Ureter (tissue), 1 donor: ENCODE results near the gene MCMBP. TPM values are rescaled to one million over a fixed set of nuclear protein-coding genes. Genes with fewer than 3 reads are reported as not detected.
"Not testable (repeated sequence)": the region's sequence is repeated elsewhere in the genome, so short reads cannot be mapped to it uniquely, and the experiment has no call there.

Experiments used
- DNase-seq: peaks from one replicate; pipeline ENCODE4 v3.0.0-alpha.2; 2020; ENCODE audit warnings: low spot score
- total RNA-seq: library from RNA; stranded (reverse); gene quantifications from one replicate; pipeline ENCODE4 v1.2.4, GENCODE V29; 2023
- donor health status: DM: yes; HTN: yes; CAD: no.

MCMBP gene
- total RNA-seq, 1 donor from 2014 or later, result 48.9 TPM

- no peak for DNase-seq
Observed at GRCh38 chr10:119829429-119829828, 43.2 kb downstream of the MCMBP start.

GRCh38 chr10:119827430-119827829 lies 45.2 kb downstream of the MCMBP start:
- DNase-seq, result no peak

DNA sequence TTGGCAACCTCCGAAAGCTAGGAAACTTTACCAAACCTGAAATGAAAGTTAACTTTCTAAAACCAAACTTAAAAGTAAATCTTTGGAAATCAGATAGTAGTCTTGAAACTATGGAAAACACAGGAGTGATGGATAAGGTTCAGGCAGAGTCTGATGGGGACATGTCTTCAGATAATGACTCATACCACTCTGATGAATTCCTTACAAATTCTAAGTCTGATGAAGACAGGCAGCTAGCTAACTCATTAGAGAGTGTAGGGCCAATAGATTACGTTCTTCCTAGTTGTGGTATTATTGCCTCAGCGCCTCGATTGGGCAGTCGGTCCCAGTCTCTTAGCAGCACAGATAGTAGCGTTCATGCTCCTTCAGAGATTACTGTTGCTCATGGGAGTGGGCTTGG lies 45.9 kb downstream of the MCMBP start:
- DNase-seq, result no peak

DNA sequence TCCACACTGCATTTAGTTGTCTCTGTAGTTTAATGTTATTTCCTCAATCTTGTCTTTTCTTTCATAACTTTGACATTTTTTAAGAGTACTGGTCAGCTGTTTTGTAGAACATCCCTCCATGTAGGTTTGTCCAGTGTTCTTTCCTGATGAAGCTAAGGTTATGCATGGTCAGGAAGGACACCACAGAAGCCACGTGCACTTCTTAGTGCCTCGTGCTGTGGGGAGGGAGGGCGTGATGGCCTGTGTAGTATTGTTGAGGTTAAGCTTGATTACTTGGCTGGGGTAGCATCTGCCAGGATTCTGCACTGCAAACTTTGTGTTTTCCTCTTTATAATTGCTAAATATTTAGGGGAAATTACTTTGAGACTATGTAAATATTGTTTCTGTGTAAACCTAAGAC lies 48.3 kb downstream of the MCMBP start:
- DNase-seq, result no peak

DNA sequence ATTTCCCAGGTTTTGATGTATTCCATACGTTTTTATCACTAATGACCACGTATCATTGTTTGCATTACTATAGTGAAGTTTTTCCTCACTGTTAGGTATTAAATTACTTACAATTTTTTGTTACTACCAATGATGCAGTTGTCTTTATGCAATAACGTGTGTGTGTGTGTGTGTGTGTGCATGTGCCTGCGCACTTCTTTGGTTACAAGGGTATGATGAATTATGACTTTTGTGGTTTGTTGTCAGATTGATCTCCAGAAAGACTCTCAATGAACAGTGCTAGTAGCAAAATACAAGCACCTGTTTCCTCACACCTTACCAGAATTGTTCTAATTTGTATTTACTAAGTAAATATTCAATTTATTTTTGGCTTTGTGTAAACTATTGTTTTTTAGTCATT lies 51.5 kb downstream of the MCMBP start:
- no peak for DNase-seq

DNA sequence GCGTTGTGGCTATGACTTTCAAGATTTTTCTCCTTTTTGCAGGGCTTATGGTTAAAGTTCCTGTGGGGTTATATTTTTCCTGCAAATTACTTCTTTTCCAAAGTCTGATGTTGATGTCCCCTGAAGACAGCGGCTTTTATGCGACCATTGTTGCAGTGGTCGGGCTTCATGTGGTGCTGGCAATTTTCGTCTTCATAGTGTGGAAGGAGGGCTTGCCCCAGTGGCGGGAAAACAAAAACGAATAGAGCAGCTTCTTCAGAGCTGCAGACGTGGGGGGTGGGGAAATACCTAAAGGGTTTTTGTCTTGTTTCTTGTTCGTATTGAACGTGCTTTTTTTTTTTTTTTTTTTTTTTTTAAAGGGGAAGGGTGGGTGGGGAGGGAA lies 53.8 kb downstream of the MCMBP start:
- DNase-seq, result no peak

GRCh38 chr10:119817991-119818888 lies 54.4 kb downstream of the MCMBP start:
- peak; percentile 74 for DNase-seq

DNA sequence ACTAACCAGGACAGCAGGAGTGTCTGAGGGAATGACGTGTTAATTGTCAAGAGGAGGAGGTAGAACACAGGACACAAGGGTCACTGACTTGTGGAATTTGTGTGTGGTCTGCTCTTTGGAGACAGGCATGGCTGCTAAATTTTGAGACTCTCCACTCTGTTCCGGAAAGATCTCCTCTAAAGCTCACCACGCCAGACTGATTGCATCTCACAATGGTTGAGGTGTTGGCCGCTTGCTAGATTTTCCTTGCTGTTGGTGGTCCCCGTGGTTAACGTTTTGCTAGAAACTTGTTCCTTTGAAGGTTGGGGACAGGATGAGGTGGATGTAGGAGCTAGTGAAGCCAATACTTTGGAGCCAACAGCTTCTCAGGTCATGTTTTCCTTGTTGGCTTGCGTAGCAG lies 57.0 kb downstream of the MCMBP start:
- DNase-seq, result no peak

GRCh38 chr10:119812684-119813083 lies 60.0 kb downstream of the MCMBP start:
- no peak for DNase-seq

DNA sequence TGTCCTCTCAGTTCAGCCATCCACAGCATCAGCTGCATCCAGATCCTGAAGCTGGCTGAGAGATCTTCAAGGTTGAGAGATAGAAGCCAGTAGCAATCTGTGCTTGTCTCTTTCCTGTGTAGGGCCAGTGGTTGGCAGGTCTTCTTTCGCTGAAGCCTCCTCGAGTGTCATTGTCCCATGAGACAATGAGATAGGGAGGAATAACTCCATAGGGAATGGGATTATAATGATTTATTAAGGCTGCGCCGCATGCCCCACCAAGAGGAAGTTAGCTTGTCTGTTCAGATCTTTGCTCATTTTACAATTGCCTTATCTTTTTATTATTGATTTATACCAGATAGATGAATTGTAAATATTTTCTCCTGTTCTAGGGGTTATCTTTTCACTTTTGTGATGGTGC lies 61.5 kb downstream of the MCMBP start:
- no peak for DNase-seq

DNA sequence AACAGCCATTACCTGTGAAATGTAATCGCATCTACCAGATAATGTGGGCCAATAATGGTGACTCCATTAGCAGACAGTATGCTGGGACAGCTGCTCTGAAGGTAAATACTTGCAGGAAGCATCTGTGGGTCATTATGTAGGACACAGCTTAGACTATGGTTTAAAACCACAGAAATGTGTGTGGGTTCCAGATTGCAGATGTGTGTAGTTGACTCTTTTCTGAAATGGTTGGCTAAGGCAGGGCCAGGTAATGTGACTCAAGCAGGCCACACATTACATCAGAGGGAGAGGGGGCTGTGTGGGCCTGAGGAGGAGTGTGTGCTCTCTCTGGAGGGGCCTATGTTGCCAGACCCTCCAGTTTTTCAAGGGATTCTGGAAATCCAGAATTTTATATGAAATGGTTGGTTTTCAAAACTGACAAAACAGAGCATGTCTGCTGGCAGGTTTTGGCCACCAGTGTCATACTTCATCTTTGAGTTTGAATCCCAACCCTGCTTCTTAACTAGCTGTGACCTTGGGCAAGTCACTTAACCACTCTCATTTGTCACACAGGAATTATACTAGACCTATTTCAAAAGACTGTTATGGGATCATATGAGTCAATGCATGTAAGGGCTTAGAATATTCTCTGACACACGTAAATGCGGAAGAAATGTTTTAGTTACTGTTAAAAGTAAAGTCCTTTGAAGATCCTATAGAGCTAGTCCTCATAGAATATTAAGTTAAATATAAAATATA lies 64.5 kb downstream of the MCMBP start:
- DNase-seq, result no peak

GRCh38 chr10:119806334-119807130 lies 66.1 kb downstream of the MCMBP start:
- DNase-seq, result no peak

DNA sequence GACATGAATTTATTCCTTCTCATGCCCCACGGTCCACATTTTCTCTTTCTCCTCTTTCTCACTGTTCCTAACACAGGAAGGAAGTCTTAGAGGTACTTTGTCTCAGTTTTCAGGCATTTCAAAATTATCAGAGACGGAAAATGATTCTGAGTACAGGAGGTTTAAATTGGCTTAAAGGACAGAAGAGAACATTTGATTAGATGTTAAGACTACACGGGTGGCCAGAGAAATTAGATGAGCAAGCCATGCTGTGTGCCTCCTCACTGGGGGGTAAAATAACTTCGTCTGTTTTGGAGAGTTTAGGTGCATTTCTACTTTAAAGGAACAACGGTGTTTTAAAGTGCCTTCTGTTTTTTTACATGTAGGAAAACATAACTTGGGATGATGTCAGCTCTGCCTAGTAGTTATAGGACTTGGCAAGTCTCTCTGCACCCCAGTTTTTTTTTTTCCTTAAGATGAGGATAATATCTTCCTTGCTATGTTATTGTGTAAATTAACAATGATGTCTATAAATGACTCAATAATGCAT lies 66.9 kb downstream of the MCMBP start:
- DNase-seq, result no peak

GRCh38 chr10:119803264-119803663 lies 69.4 kb downstream of the MCMBP start:
- DNase-seq, result no peak

DNA sequence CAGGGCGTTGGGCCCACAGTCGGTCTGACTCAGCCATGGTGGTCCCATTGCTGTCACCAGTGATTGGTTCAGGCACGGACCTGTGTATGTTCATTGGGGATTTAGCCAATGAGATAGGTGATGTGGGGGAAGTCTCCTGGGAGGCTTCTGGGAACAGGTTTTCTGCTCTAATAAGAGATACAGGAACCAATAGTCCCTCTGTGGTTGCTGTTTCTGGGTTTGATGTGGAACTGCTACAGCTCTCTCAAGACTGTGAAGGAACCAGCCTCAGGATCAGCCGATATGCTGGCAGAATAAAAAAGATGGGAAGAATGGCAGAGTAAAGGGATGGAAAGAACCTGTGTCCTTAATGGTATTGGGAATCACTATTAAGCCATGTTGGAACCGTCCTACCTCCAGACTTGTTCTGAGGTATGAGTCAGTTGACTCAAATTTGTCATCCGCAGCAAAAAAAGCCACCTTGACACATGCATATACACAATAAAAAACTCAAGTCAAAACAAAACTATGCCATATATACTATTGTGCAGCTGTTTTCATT lies 70.6 kb downstream of the MCMBP start:
- DNase-seq, result no peak

GRCh38 chr10:119801176-119801575 lies 71.5 kb downstream of the MCMBP start:
- no peak for DNase-seq

DNA sequence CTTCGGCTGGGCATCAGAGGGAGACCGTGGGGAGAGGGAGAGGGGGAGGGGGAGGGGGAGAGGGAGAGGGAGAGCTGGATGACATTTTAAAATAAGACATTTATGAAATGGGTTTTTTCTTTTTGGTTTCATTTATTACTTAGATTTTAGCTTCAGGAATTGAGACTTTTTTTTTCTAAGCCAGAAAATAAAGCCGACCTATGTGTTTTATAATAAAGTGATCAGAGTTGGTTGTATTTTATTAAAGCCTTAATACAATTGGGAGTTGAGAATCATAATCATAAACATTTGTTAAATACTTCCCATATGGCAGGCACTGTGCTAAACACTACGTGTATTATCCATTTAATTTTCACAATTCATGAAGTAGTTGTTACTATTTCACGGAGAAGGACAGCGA lies 76.6 kb downstream of the MCMBP start:
- DNase-seq, result no peak

GRCh38 chr10:119795101-119795500 lies 77.5 kb downstream of the MCMBP start:
- DNase-seq, result not testable (repeated sequence)

GRCh38 chr10:119786117-119786769 lies 86.4 kb downstream of the MCMBP start:
- DNase-seq, result no peak

- no peak for DNase-seq
Observed at GRCh38 chr10:119784340-119785067, 88.1 kb downstream of the MCMBP start.

GRCh38 chr10:119783665-119784027 lies 89.0 kb downstream of the MCMBP start:
- no peak for DNase-seq
